ENCODE measurements around the gene TMEM132A. TPM values are rescaled to one million over a fixed set of nuclear protein-coding genes. Genes with fewer than 3 reads are reported as not detected.

TMEM132A gene
- total RNA-seq, 1 donor from 2014 or later = 597 TPM

DNA sequence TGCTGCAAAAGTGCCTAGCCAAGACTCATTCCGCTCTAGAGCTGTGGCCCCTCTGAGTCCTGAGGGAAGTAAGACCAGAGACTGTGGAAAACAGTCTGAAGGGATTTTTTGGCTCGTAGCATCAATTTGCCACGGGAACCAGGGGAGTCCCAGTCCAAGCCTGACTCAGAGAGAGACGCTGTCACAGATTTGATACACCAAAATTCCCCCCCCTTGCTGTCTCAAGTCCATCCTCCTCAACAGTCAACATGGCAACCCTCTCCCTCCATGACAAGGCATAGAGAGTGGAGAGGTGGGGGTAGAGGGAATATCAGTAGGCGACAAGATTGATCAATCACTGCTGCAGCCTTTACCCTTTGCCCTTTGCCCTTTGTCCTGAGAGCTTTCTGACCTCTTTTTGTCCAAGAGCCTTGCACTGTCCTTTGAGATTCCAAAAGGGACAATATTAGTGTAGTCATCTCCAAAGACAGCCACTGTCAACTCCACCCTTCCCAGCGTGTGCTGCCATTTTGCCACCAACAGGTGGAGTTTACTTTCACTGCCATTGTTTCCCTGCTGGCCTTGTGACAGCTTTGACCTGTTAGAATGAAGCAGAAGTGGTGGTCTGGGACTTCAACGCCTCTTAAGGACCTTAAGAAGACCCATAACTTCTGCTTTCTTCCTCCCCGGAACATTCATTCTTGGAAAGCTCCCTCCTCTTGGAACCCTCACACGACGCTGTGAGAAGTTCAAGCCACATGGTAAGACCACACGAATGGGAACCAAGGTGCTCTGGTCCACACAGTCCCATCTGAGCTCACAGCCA lies 20.4 kb downstream of the TMEM132A start:
- no peaks in the 10 kb centered on the region for H3K36me3 ChIP-seq (ENCODE audit: control insufficient read depth, insufficient read depth, low read length)
- no peak for DNase-seq (ENCODE audit: low read depth)
- no peak overlapping the region for H3K4me3 ChIP-seq (ENCODE audit: low read depth, low read length)
- TF ChIP-seq CTCF (IDR thresholded peaks at IDR 0.05; ENCODE audit: insufficient read depth, low read length, poor library complexity, severe bottlenecking) = peak; percentile 37
- H3K27me3 ChIP-seq (ENCODE audit: control insufficient read depth, insufficient read depth, low read length) = no peaks in the 10 kb centered on the region

DNA sequence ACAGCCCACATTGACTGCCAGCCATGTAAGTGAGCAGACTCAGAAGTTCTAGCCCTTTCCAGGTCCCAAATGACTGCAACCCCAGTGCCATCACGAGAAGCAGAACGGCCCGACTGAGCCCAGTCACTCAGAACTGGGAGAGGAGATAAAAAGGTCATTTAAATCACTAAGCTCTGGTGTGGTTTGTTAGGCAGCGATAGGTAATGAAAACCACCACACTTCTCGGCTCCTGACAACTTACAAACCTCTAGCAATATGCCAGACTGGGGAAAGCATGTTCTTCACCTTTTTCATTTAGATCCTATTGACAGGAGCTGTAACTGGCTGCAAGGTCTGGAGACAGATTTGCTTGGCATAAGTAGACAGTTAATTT lies 21.0 kb downstream of the TMEM132A start:
- DNase-seq (ENCODE audit: low read depth) = no peak
- Histone ChIP-seq H3K27me3 (ENCODE audit: control insufficient read depth, insufficient read depth, low read length) (peaks cover 4% of the 10 kb centered on the region), H3K36me3 (ENCODE audit: control insufficient read depth, insufficient read depth, low read length) (no peaks in the 10 kb centered on the region), H3K4me3 (ENCODE audit: low read depth, low read length) (no peak overlapping the region)
- TF ChIP-seq CTCF (IDR thresholded peaks at IDR 0.05; ENCODE audit: insufficient read depth, low read length, poor library complexity, severe bottlenecking) = no peak

DNA sequence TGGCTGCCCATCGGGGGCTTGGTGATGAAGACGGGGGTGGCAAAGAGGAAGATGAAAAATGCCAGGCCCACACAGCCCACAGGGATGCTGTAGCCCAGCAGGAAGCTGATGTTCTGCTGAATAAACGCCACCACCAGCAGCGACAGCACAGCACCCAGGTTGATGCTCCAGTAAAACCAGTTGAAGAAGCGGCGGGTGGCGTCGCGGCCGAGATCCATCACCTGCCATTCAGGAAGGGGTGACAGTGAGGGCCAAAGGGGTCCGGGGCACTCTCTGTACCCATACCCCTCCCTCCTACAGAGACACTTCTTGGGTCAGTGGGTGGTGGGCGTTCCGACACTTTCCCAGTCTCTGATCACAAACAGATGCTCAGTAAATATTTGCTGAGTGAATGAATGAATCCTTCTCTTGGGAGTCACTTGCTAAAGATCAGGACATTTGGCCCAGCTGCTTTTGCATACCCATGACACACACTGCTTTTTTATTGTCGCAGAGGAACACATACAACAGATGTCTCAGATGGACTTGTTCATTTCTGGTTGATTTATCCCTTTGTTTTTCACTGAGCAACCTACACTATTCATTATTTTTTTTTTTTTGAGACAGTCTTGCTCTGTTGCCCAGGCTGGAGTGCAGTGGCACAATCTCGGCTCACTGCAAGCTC lies 22.5 kb downstream of the TMEM132A start:
- no peak for TF ChIP-seq CTCF (IDR thresholded peaks at IDR 0.05; ENCODE audit: insufficient read depth, low read length, poor library complexity, severe bottlenecking)
- Histone ChIP-seq H3K36me3 (ENCODE audit: control insufficient read depth, insufficient read depth, low read length) (no peaks in the 10 kb centered on the region), H3K27me3 (ENCODE audit: control insufficient read depth, insufficient read depth, low read length) (peaks cover 17% of the 10 kb centered on the region), H3K4me3 (ENCODE audit: low read depth, low read length) (no peak overlapping the region)
- no peak for DNase-seq (ENCODE audit: low read depth)

DNA sequence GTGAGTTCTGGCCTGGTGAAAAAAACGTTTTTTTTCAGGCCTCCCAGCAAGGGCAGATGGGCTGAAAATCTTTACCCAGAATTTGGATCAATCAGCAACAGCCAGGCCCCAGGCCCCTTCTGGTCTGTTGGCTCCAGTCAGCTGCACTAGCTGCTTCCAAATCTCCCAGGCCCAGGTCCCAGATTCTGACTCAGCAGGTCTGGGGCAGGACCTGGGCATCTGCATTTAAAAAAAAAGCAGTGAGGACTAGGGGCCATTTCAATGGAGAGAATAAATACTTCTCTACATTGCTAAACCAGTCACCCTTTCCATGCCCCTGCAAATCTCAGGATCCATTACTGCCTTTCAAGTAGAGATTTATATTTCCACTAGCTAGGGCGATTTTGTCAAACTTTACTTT lies 23.4 kb downstream of the TMEM132A start:
- TF ChIP-seq CTCF (IDR thresholded peaks at IDR 0.05; ENCODE audit: insufficient read depth, low read length, poor library complexity, severe bottlenecking) = no peak
- H3K4me3 ChIP-seq (ENCODE audit: low read depth, low read length) = no peak overlapping the region
- no peak for DNase-seq (ENCODE audit: low read depth)
- no peaks in the 10 kb centered on the region for H3K36me3 ChIP-seq (ENCODE audit: control insufficient read depth, insufficient read depth, low read length)
- peaks cover 24% of the 10 kb centered on the region for H3K27me3 ChIP-seq (ENCODE audit: control insufficient read depth, insufficient read depth, low read length)

DNA sequence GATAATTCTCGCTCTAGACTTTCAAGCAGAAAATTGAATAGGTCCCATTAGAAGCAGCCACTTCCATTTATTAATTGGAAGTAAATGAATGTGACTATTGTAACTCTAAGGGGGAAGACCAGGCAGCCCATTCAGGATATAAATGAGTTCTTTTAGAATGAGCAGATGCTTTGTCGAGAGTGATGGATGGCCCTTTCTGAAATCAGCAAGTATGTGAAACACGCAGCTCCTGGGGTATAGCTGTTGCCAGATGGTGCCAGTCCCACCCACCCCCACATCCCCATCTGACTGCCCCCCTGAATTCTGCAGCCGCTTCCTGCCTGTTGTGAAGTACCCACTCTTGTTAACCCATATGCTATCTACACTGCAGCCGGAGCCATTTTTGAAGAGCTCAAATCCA lies 24.0 kb downstream of the TMEM132A start:
- H3K4me3 ChIP-seq (ENCODE audit: low read depth, low read length) = no peak overlapping the region
- DNase-seq (ENCODE audit: low read depth) = no peak
- peaks cover 24% of the 10 kb centered on the region for H3K27me3 ChIP-seq (ENCODE audit: control insufficient read depth, insufficient read depth, low read length)
- TF ChIP-seq CTCF (IDR thresholded peaks at IDR 0.05; ENCODE audit: insufficient read depth, low read length, poor library complexity, severe bottlenecking) = no peak
- H3K36me3 ChIP-seq (ENCODE audit: control insufficient read depth, insufficient read depth, low read length) = no peaks in the 10 kb centered on the region

Measured in kidney epithelial cell (primary cell).